Measurements from ENCODE around the gene CRYGN.

CRYGN gene

GRCh38 chr7:151452680-151453325 lies 12.9 kb upstream of the CRYGN start:
- Mint-ChIP-seq H3K36me3 (ENCODE audit: low read depth) (no peaks in the 10 kb centered on the region), H3K27me3 (ENCODE audit: low read depth) (peaks cover 17% of the 10 kb centered on the region), H3K9me3 (no peaks in the 10 kb centered on the region), H3K4me1 (ENCODE audit: low read depth) (peaks cover 3% of the 10 kb centered on the region), H3K27ac (no peak overlapping the region), H3K4me3 (no peak overlapping the region)

GRCh38 chr7:151451626-151452571 lies 12.0 kb upstream of the CRYGN start:
- Mint-ChIP-seq H3K27me3 (ENCODE audit: low read depth) (peaks cover 12% of the 10 kb centered on the region), H3K27ac (no peak overlapping the region), H3K4me3 (no peak overlapping the region), H3K4me1 (ENCODE audit: low read depth) (peaks cover 3% of the 10 kb centered on the region), H3K36me3 (ENCODE audit: low read depth) (no peaks in the 10 kb centered on the region), H3K9me3 (no peaks in the 10 kb centered on the region)

- no peak overlapping the region for H3K27ac Mint-ChIP-seq
- H3K36me3 Mint-ChIP-seq (ENCODE audit: low read depth) = no peaks in the 10 kb centered on the region
- H3K27me3 Mint-ChIP-seq (ENCODE audit: low read depth) = peaks cover 12% of the 10 kb centered on the region
- H3K9me3 Mint-ChIP-seq = no peaks in the 10 kb centered on the region
- H3K4me3 Mint-ChIP-seq = no peak overlapping the region
- peaks cover 3% of the 10 kb centered on the region for H3K4me1 Mint-ChIP-seq (ENCODE audit: low read depth)
Observed at GRCh38 chr7:151451156-151451555, 11.2 kb upstream of the CRYGN start.

- no peaks in the 10 kb centered on the region for H3K9me3 Mint-ChIP-seq
- peaks cover 17% of the 10 kb centered on the region for H3K27me3 Mint-ChIP-seq (ENCODE audit: low read depth)
- no peak overlapping the region for H3K4me3 Mint-ChIP-seq
- no peak overlapping the region for H3K27ac Mint-ChIP-seq
- H3K36me3 Mint-ChIP-seq (ENCODE audit: low read depth) = no peaks in the 10 kb centered on the region
- peaks cover 3% of the 10 kb centered on the region for H3K4me1 Mint-ChIP-seq (ENCODE audit: low read depth)
Observed at GRCh38 chr7:151449990-151450389, 10.0 kb upstream of the CRYGN start.

- H3K4me3 Mint-ChIP-seq = peak overlapping the region; percentile 59
- no peak overlapping the region for H3K27ac Mint-ChIP-seq
- H3K27me3 Mint-ChIP-seq (ENCODE audit: low read depth) = peaks cover 22% of the 10 kb centered on the region
- H3K9me3 Mint-ChIP-seq = no peaks in the 10 kb centered on the region
- H3K36me3 Mint-ChIP-seq (ENCODE audit: low read depth) = no peaks in the 10 kb centered on the region
- H3K4me1 Mint-ChIP-seq (ENCODE audit: low read depth) = peaks cover 3% of the 10 kb centered on the region
Observed at GRCh38 chr7:151448261-151449252, 8.6 kb upstream of the CRYGN start.

GRCh38 chr7:151447901-151448260 lies 7.9 kb upstream of the CRYGN start:
- no peaks in the 10 kb centered on the region for H3K36me3 Mint-ChIP-seq (ENCODE audit: low read depth)
- H3K27ac Mint-ChIP-seq = no peak overlapping the region
- peak overlapping the region; percentile 76 for H3K4me3 Mint-ChIP-seq
- H3K4me1 Mint-ChIP-seq (ENCODE audit: low read depth) = peaks cover 3% of the 10 kb centered on the region
- peaks cover 27% of the 10 kb centered on the region for H3K27me3 Mint-ChIP-seq (ENCODE audit: low read depth)
- H3K9me3 Mint-ChIP-seq = no peaks in the 10 kb centered on the region

- Mint-ChIP-seq H3K4me1 (ENCODE audit: low read depth) (peaks cover 3% of the 10 kb centered on the region), H3K4me3 (no peak overlapping the region), H3K27ac (no peak overlapping the region), H3K9me3 (no peaks in the 10 kb centered on the region), H3K27me3 (ENCODE audit: low read depth) (peaks cover 31% of the 10 kb centered on the region), H3K36me3 (ENCODE audit: low read depth) (no peaks in the 10 kb centered on the region)
Observed at GRCh38 chr7:151447312-151447711, 7.4 kb upstream of the CRYGN start.

GRCh38 chr7:151446412-151446811 lies 6.5 kb upstream of the CRYGN start:
- H3K27ac Mint-ChIP-seq = no peak overlapping the region
- no peaks in the 10 kb centered on the region for H3K36me3 Mint-ChIP-seq (ENCODE audit: low read depth)
- H3K27me3 Mint-ChIP-seq (ENCODE audit: low read depth) = peaks cover 39% of the 10 kb centered on the region
- H3K4me1 Mint-ChIP-seq (ENCODE audit: low read depth) = peaks cover 9% of the 10 kb centered on the region
- H3K9me3 Mint-ChIP-seq = no peaks in the 10 kb centered on the region
- no peak overlapping the region for H3K4me3 Mint-ChIP-seq

GRCh38 chr7:151444632-151445031 lies 4.7 kb upstream of the CRYGN start:
- no peak overlapping the region for H3K4me3 Mint-ChIP-seq

GRCh38 chr7:151442776-151443496 lies 3.0 kb upstream of the CRYGN start:
- Mint-ChIP-seq H3K9me3 (no peaks in the 10 kb centered on the region), H3K27me3 (ENCODE audit: low read depth) (peaks cover 49% of the 10 kb centered on the region), H3K27ac (no peak overlapping the region), H3K4me3 (no peak overlapping the region), H3K36me3 (ENCODE audit: low read depth) (no peaks in the 10 kb centered on the region), H3K4me1 (ENCODE audit: low read depth) (peaks cover 12% of the 10 kb centered on the region)

More at GRCh38 chr7:151444632-151445031, 4.7 kb upstream of the CRYGN start:
- H3K9me3 Mint-ChIP-seq = no peaks in the 10 kb centered on the region
- peaks cover 46% of the 10 kb centered on the region for H3K27me3 Mint-ChIP-seq (ENCODE audit: low read depth)
- H3K4me1 Mint-ChIP-seq (ENCODE audit: low read depth) = peaks cover 14% of the 10 kb centered on the region
- no peaks in the 10 kb centered on the region for H3K36me3 Mint-ChIP-seq (ENCODE audit: low read depth)
- H3K27ac Mint-ChIP-seq = no peak overlapping the region

GRCh38 chr7:151440799-151441445 lies 981 bp upstream of the CRYGN start:
- Mint-ChIP-seq H3K27me3 (ENCODE audit: low read depth) (peaks cover 44% of the 10 kb centered on the region), H3K36me3 (ENCODE audit: low read depth) (no peaks in the 10 kb centered on the region), H3K27ac (peak overlapping the region; percentile 38), H3K9me3 (no peaks in the 10 kb centered on the region), H3K4me3 (no peak overlapping the region), H3K4me1 (ENCODE audit: low read depth) (peaks cover 12% of the 10 kb centered on the region)

GRCh38 chr7:151438864-151439601 lies 908 bp downstream of the CRYGN start:
- no peaks in the 10 kb centered on the region for H3K9me3 Mint-ChIP-seq
- H3K4me3 Mint-ChIP-seq = no peak overlapping the region
- no peaks in the 10 kb centered on the region for H3K36me3 Mint-ChIP-seq (ENCODE audit: low read depth)
- no peak overlapping the region for H3K27ac Mint-ChIP-seq
- peaks cover 35% of the 10 kb centered on the region for H3K27me3 Mint-ChIP-seq (ENCODE audit: low read depth)
- peaks cover 12% of the 10 kb centered on the region for H3K4me1 Mint-ChIP-seq (ENCODE audit: low read depth)

Measured in T-helper 1 cell treated with Interleukin-12 subunit alpha and Interleukin-12 subunit beta and Interleukin-4 antibody, amounts not matched to agents 30 μg/mL and 1 μg/mL, for 36 hours (primary cell).